ENCODE results near the gene KCNMA1.

Gene KCNMA1

GRCh38 chr10:77445547-77445946 lies 192.1 kb downstream of the KCNMA1 start:
- Histone ChIP-seq H3K27me3 (ENCODE audit: control insufficient read depth, insufficient read depth, low read length, poor library complexity, severe bottlenecking) (no peaks in the 10 kb centered on the region), H3K9me3 (ENCODE audit: control insufficient read depth, low read length) (no peaks in the 10 kb centered on the region), H3K36me3 (ENCODE audit: control insufficient read depth, insufficient read depth, low read length) (no peaks in the 10 kb centered on the region), H3K4me3 (ENCODE audit: insufficient read depth, low read depth, low read length) (no peak overlapping the region), H3K4me1 (ENCODE audit: control insufficient read depth, insufficient read depth, low read length) (peaks cover 17% of the 10 kb centered on the region), H3K27ac (ENCODE audit: insufficient read depth, low read depth, low read length, poor library complexity, severe bottlenecking) (no peak overlapping the region)
- WGBS, 2 experiments: 93 to 96% methylated on average over 7 of the region's 7 CpGs

GRCh38 chr10:77444041-77444440 lies 193.6 kb downstream of the KCNMA1 start:
- WGBS, 2 experiments: 91 to 92% methylated on average over 2 of the region's 2 CpGs
- H3K27ac ChIP-seq (ENCODE audit: insufficient read depth, low read depth, low read length, poor library complexity, severe bottlenecking): no peak overlapping the region
- H3K9me3 ChIP-seq (ENCODE audit: control insufficient read depth, low read length): no peaks in the 10 kb centered on the region
- H3K36me3 ChIP-seq (ENCODE audit: control insufficient read depth, insufficient read depth, low read length): no peaks in the 10 kb centered on the region
- no peak overlapping the region for H3K4me3 ChIP-seq (ENCODE audit: insufficient read depth, low read depth, low read length)
- H3K27me3 ChIP-seq (ENCODE audit: control insufficient read depth, insufficient read depth, low read length, poor library complexity, severe bottlenecking): no peaks in the 10 kb centered on the region
- peaks cover 17% of the 10 kb centered on the region for H3K4me1 ChIP-seq (ENCODE audit: control insufficient read depth, insufficient read depth, low read length)

GRCh38 chr10:77442699-77443189 lies 194.9 kb downstream of the KCNMA1 start:
- Histone ChIP-seq H3K27me3 (ENCODE audit: control insufficient read depth, insufficient read depth, low read length, poor library complexity, severe bottlenecking) (no peaks in the 10 kb centered on the region), H3K4me1 (ENCODE audit: control insufficient read depth, insufficient read depth, low read length) (peaks cover 17% of the 10 kb centered on the region), H3K9me3 (ENCODE audit: control insufficient read depth, low read length) (no peaks in the 10 kb centered on the region), H3K4me3 (ENCODE audit: insufficient read depth, low read depth, low read length) (no peak overlapping the region), H3K36me3 (ENCODE audit: control insufficient read depth, insufficient read depth, low read length) (no peaks in the 10 kb centered on the region), H3K27ac (ENCODE audit: insufficient read depth, low read depth, low read length, poor library complexity, severe bottlenecking) (no peak overlapping the region)
- WGBS, 2 experiments: 92% methylated on average over 6 of the region's 6 CpGs

- no peak overlapping the region for H3K27ac ChIP-seq (ENCODE audit: insufficient read depth, low read depth, low read length, poor library complexity, severe bottlenecking)
- H3K9me3 ChIP-seq (ENCODE audit: control insufficient read depth, low read length): no peaks in the 10 kb centered on the region
- H3K4me3 ChIP-seq (ENCODE audit: insufficient read depth, low read depth, low read length): no peak overlapping the region
- no peaks in the 10 kb centered on the region for H3K36me3 ChIP-seq (ENCODE audit: control insufficient read depth, insufficient read depth, low read length)
- H3K27me3 ChIP-seq (ENCODE audit: control insufficient read depth, insufficient read depth, low read length, poor library complexity, severe bottlenecking): no peaks in the 10 kb centered on the region
- WGBS, 2 experiments: 79 to 83% methylated on average over 8 of the region's 8 CpGs
- H3K4me1 ChIP-seq (ENCODE audit: control insufficient read depth, insufficient read depth, low read length): peaks cover 17% of the 10 kb centered on the region
These were observed 196.0 kb downstream of the KCNMA1 start for GRCh38 chr10:77441353-77442166.

GRCh38 chr10:77436257-77436975 lies 201.2 kb downstream of the KCNMA1 start:
- 68% methylated on average over 3 of the region's 3 CpGs; no CpG with 5 or more reads in 1 of the 2 experiments for WGBS, 2 experiments

GRCh38 chr10:77433546-77433945 lies 204.1 kb downstream of the KCNMA1 start:
- 95% methylated on average over 7 of the region's 7 CpGs for WGBS, 2 experiments
- no peak overlapping the region for H3K27ac ChIP-seq (ENCODE audit: insufficient read depth, low read depth, low read length, poor library complexity, severe bottlenecking)
- H3K27me3 ChIP-seq (ENCODE audit: control insufficient read depth, insufficient read depth, low read length, poor library complexity, severe bottlenecking): no peaks in the 10 kb centered on the region
- H3K4me1 ChIP-seq (ENCODE audit: control insufficient read depth, insufficient read depth, low read length): peaks cover 4% of the 10 kb centered on the region
- H3K4me3 ChIP-seq (ENCODE audit: insufficient read depth, low read depth, low read length): no peak overlapping the region
- no peaks in the 10 kb centered on the region for H3K9me3 ChIP-seq (ENCODE audit: control insufficient read depth, low read length)
- no peaks in the 10 kb centered on the region for H3K36me3 ChIP-seq (ENCODE audit: control insufficient read depth, insufficient read depth, low read length)

More at GRCh38 chr10:77436257-77436975, 201.2 kb downstream of the KCNMA1 start:
- peaks cover 2% of the 10 kb centered on the region for H3K4me1 ChIP-seq (ENCODE audit: control insufficient read depth, insufficient read depth, low read length)
- H3K36me3 ChIP-seq (ENCODE audit: control insufficient read depth, insufficient read depth, low read length): no peaks in the 10 kb centered on the region
- H3K27ac ChIP-seq (ENCODE audit: insufficient read depth, low read depth, low read length, poor library complexity, severe bottlenecking): no peak overlapping the region
- no peaks in the 10 kb centered on the region for H3K27me3 ChIP-seq (ENCODE audit: control insufficient read depth, insufficient read depth, low read length, poor library complexity, severe bottlenecking)
- no peaks in the 10 kb centered on the region for H3K9me3 ChIP-seq (ENCODE audit: control insufficient read depth, low read length)
- no peak overlapping the region for H3K4me3 ChIP-seq (ENCODE audit: insufficient read depth, low read depth, low read length)

GRCh38 chr10:77431980-77432797 lies 205.4 kb downstream of the KCNMA1 start:
- WGBS, 2 experiments: 91 to 95% methylated on average over 4 of the region's 4 CpGs
- no peaks in the 10 kb centered on the region for H3K9me3 ChIP-seq (ENCODE audit: control insufficient read depth, low read length)
- H3K36me3 ChIP-seq (ENCODE audit: control insufficient read depth, insufficient read depth, low read length): no peaks in the 10 kb centered on the region
- peaks cover 4% of the 10 kb centered on the region for H3K4me1 ChIP-seq (ENCODE audit: control insufficient read depth, insufficient read depth, low read length)
- no peaks in the 10 kb centered on the region for H3K27me3 ChIP-seq (ENCODE audit: control insufficient read depth, insufficient read depth, low read length, poor library complexity, severe bottlenecking)
- no peak overlapping the region for H3K27ac ChIP-seq (ENCODE audit: insufficient read depth, low read depth, low read length, poor library complexity, severe bottlenecking)
- H3K4me3 ChIP-seq (ENCODE audit: insufficient read depth, low read depth, low read length): no peak overlapping the region

GRCh38 chr10:77431209-77431611 lies 206.4 kb downstream of the KCNMA1 start:
- Histone ChIP-seq H3K36me3 (ENCODE audit: control insufficient read depth, insufficient read depth, low read length) (no peaks in the 10 kb centered on the region), H3K9me3 (ENCODE audit: control insufficient read depth, low read length) (no peaks in the 10 kb centered on the region), H3K4me3 (ENCODE audit: insufficient read depth, low read depth, low read length) (no peak overlapping the region), H3K27me3 (ENCODE audit: control insufficient read depth, insufficient read depth, low read length, poor library complexity, severe bottlenecking) (no peaks in the 10 kb centered on the region), H3K4me1 (ENCODE audit: control insufficient read depth, insufficient read depth, low read length) (peaks cover 4% of the 10 kb centered on the region), H3K27ac (ENCODE audit: insufficient read depth, low read depth, low read length, poor library complexity, severe bottlenecking) (no peak overlapping the region)

- H3K27me3 ChIP-seq (ENCODE audit: control insufficient read depth, insufficient read depth, low read length, poor library complexity, severe bottlenecking): no peaks in the 10 kb centered on the region
These were observed 207.1 kb downstream of the KCNMA1 start for GRCh38 chr10:77430530-77430929.

More at GRCh38 chr10:77430530-77430929, 207.1 kb downstream of the KCNMA1 start:
- no peaks in the 10 kb centered on the region for H3K36me3 ChIP-seq (ENCODE audit: control insufficient read depth, insufficient read depth, low read length)
- WGBS, 2 experiments: 94 to 95% methylated on average over 5 of the region's 5 CpGs
- no peak overlapping the region for H3K27ac ChIP-seq (ENCODE audit: insufficient read depth, low read depth, low read length, poor library complexity, severe bottlenecking)
- H3K4me3 ChIP-seq (ENCODE audit: insufficient read depth, low read depth, low read length): no peak overlapping the region
- H3K9me3 ChIP-seq (ENCODE audit: control insufficient read depth, low read length): no peaks in the 10 kb centered on the region
- peaks cover 4% of the 10 kb centered on the region for H3K4me1 ChIP-seq (ENCODE audit: control insufficient read depth, insufficient read depth, low read length)

All from ectodermal cell (in vitro differentiated cells).